Keratinocyte (primary cell): Measurements from ENCODE around the gene RETSAT. TPM values are rescaled to one million over a fixed set of nuclear protein-coding genes. Genes with fewer than 3 reads are reported as not detected.
"Not testable (repeated sequence)": the region's sequence is repeated elsewhere in the genome, so short reads cannot be mapped to it uniquely, and the experiment has no call there.

Source experiments
- DNase-seq: peaks from one replicate; pipeline ENCODE4 v3.0.0-alpha.2; 2011; ENCODE audit warnings: low read depth, missing footprints, low spot score
- FAIRE-seq: peaks from 2 replicates; lab custom pipeline; 2011; peaks lifted over from hg19 to GRCh38; lab: Jason Lieb, UNC
- H2AFZ ChIP-seq: 2 replicates; pipeline ENCODE4 v1.6.0; 2012; ENCODE audit warnings: low read length, control low read depth, inconsistent platforms; ENCODE audit not compliant: control insufficient read depth
- H3K27ac ChIP-seq: 2 replicates; pipeline ENCODE4 v1.5.1; 2011; ENCODE audit warnings: low read length; ENCODE audit not compliant: control insufficient read depth, insufficient read depth
- H3K27me3 ChIP-seq: 3 replicates; pipeline ENCODE4 v1.6.0; 2011; ENCODE audit warnings: low read length; ENCODE audit not compliant: control insufficient read depth, insufficient read depth; ENCODE audit errors: extremely low read depth
- H3K36me3 ChIP-seq, 2 experiments: 2 replicates in 1 of 2; 3 replicates in 1 of 2; pipeline ENCODE4 v1.5.1; 2011; ENCODE audit warnings: low read length in 2 of 2, mild to moderate bottlenecking in 1 of 2; ENCODE audit not compliant: control insufficient read depth in 2 of 2, insufficient read depth in 2 of 2; ENCODE audit errors: extremely low read depth in 1 of 2
- H3K4me1 ChIP-seq: 3 replicates; pipeline ENCODE4 v1.5.1; 2011; ENCODE audit warnings: low read length; ENCODE audit not compliant: control insufficient read depth, insufficient read depth; ENCODE audit errors: extremely low read depth
- H3K4me2 ChIP-seq: 3 replicates; pipeline ENCODE4 v1.6.0; 2011; ENCODE audit warnings: low read depth, low read length; ENCODE audit not compliant: control insufficient read depth, insufficient read depth; ENCODE audit errors: extremely low read depth
- H3K4me3 ChIP-seq, 3 experiments: fragments of 200-600 bp in 1 of 3; sonication (generic) in 1 of 3; 2 replicates in 2 of 3; 3 replicates in 1 of 3; pipeline ENCODE4 v1.5.1; 2011 to 2016; ENCODE audit warnings: low read length in 3 of 3, mild to moderate bottlenecking in 3 of 3, control low read depth in 2 of 3, inconsistent platforms in 1 of 3, low read depth in 1 of 3, mixed read lengths in 1 of 3, mixed run types in 1 of 3, moderate library complexity in 1 of 3; ENCODE audit not compliant: control insufficient read depth in 2 of 3, insufficient read depth in 2 of 3; ENCODE audit errors: extremely low read depth in 1 of 3
- H3K79me2 ChIP-seq: 2 replicates; pipeline ENCODE4 v1.6.0; 2012; ENCODE audit warnings: low read length; ENCODE audit not compliant: control insufficient read depth, insufficient read depth
- H3K9ac ChIP-seq: 3 replicates; pipeline ENCODE4 v1.6.0; 2011; ENCODE audit warnings: low read length; ENCODE audit not compliant: control insufficient read depth, insufficient read depth; ENCODE audit errors: extremely low read depth
- H3K9me1 ChIP-seq: 3 replicates; pipeline ENCODE4 v1.6.0; 2011; ENCODE audit warnings: low read length; ENCODE audit not compliant: control insufficient read depth, insufficient read depth; ENCODE audit errors: extremely low read depth
- H3K9me3 ChIP-seq: 2 replicates; pipeline ENCODE4 v1.5.1; 2012; ENCODE audit warnings: low read depth, low read length; ENCODE audit not compliant: control insufficient read depth
- H4K20me1 ChIP-seq: 3 replicates; pipeline ENCODE4 v1.6.0; 2011; ENCODE audit warnings: low read length; ENCODE audit not compliant: control insufficient read depth, insufficient read depth; ENCODE audit errors: extremely low read depth
- EZH2 ChIP-seq: IDR thresholded peaks from one replicate; pipeline ENCODE4 v1.6.1; 2012; ENCODE audit warnings: inconsistent platforms, mild to moderate bottlenecking, low read length, moderate library complexity
- dilution Hi-C: fragments of 300-500 bp; cut with MboI; formaldehyde crosslinking; loops from one replicate; pipeline ENCODE4 v1.7.0; 2020; ENCODE audit warnings: low sequenced_read_pairs; ENCODE audit not compliant: extremely low pct_ligation_motif_present
- polyA plus RNA-seq, 5 experiments: library from polyadenylated mRNA; depleted of rRNA in 3 of 5; stranded (reverse) in 3 of 5; stranded (forward) in 1 of 5; unstranded in 1 of 5; fragments of >200 nt; gene quantifications; 1 replicate in 1 of 5; 2 replicates in 3 of 5; 3 replicates in 1 of 5; pipeline versions ENCODE4 v1.2.1 to v1.2.3, GENCODE V29; 2011 to 2012; ENCODE audit warnings: missing spikeins in 2 of 5, low read depth in 1 of 5, low replicate concordance in 1 of 5
- TF ChIP-seq, protein P1 (sequence below), 3 experiments: IDR thresholded peaks in 1 of 3; conservative IDR thresholded peaks in 1 of 3; optimal IDR thresholded peaks in 1 of 3; 2 replicates in 2 of 3; 3 replicates in 1 of 3; pipeline versions ENCODE3 to v1.5.1; 2011; ENCODE audit warnings: low read length in 3 of 3, mild to moderate bottlenecking in 3 of 3, moderate library complexity in 2 of 3, control low read depth in 1 of 3, inconsistent platforms in 1 of 3; ENCODE audit not compliant: insufficient read depth in 2 of 3; ENCODE audit errors: extremely low read depth in 1 of 3

RETSAT gene
- polyA plus RNA-seq, 1 donor (not counting 4 experiments of a cell fraction or from before 2014, with no cell fraction given), result 74.0 TPM

- no peaks in the 10 kb centered on the region for H3K27me3 ChIP-seq
- no peak overlapping the region for H3K4me2 ChIP-seq
- H3K79me2 ChIP-seq, result peaks cover 15% of the 10 kb centered on the region
- FAIRE-seq (no peak), DNase-seq (no peak)
- no peak for TF ChIP-seq EZH2
- TF ChIP-seq, protein P1, sequence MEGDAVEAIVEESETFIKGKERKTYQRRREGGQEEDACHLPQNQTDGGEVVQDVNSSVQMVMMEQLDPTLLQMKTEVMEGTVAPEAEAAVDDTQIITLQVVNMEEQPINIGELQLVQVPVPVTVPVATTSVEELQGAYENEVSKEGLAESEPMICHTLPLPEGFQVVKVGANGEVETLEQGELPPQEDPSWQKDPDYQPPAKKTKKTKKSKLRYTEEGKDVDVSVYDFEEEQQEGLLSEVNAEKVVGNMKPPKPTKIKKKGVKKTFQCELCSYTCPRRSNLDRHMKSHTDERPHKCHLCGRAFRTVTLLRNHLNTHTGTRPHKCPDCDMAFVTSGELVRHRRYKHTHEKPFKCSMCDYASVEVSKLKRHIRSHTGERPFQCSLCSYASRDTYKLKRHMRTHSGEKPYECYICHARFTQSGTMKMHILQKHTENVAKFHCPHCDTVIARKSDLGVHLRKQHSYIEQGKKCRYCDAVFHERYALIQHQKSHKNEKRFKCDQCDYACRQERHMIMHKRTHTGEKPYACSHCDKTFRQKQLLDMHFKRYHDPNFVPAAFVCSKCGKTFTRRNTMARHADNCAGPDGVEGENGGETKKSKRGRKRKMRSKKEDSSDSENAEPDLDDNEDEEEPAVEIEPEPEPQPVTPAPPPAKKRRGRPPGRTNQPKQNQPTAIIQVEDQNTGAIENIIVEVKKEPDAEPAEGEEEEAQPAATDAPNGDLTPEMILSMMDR (optimal IDR thresholded peaks at IDR 0.05 in 1 of 3, IDR thresholded peaks at IDR 0.05 in 1 of 3, conservative IDR thresholded peaks at IDR 0.05 in 1 of 3; ENCODE audit: extremely low read depth in 1 of 3, insufficient read depth in 2 of 3, low read length in 3 of 3), result no peak
- H3K9me1 ChIP-seq, result no peaks in the 10 kb centered on the region
- H3K36me3 ChIP-seq, result peaks cover 0 to 3% of the 10 kb centered on the region in 2 experiments
- no peak overlapping the region for H3K9ac ChIP-seq
- no peak overlapping the region for H2AFZ ChIP-seq
- H3K27ac ChIP-seq, result no peak overlapping the region
- H3K4me3 ChIP-seq, result no peak overlapping the region
- peaks cover 8% of the 10 kb centered on the region for H4K20me1 ChIP-seq
- H3K9me3 ChIP-seq, result no peaks in the 10 kb centered on the region
- H3K4me1 ChIP-seq, result peaks cover 5% of the 10 kb centered on the region
- dilution Hi-C loops, result no loop called here
Measured at GRCh38 chr2:85330839-85331636, 23.3 kb downstream of the RETSAT start.

DNA sequence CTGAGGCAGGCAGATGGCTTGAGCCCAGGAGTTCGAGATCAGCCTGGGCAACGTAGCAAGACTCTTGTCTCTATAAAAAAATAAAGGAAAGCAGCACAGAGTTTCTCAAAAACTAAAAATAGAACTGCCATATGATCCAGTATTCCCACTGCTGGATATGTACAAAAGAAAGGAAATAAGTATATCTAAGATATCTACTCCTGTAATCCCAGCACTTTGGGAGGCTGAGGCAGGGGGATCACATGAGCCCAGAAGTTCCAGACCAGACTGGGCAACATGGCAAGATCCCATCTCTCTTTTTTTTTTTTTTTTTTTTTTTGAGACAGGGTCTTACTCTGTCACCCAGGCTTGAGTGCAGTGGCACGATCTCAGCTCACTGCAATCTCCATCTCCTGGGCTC is 24.6 kb downstream of the RETSAT start:
- dilution Hi-C loops, H3K9ac ChIP-seq, H3K4me3 ChIP-seq, H3K9me1 ChIP-seq, H4K20me1 ChIP-seq, H2AFZ ChIP-seq, H3K4me2 ChIP-seq, H3K27me3 ChIP-seq, H3K27ac ChIP-seq, H3K9me3 ChIP-seq, FAIRE-seq, H3K36me3 ChIP-seq, DNase-seq: not testable (repeated sequence)
- H3K79me2 ChIP-seq, result peaks cover 29% of the 10 kb centered on the region
- peaks cover 18% of the 10 kb centered on the region for H3K4me1 ChIP-seq
